Neural cell (in vitro differentiated cells): ENCODE data around the gene MYO10.
"Not testable (repeated sequence)": the region's sequence is repeated elsewhere in the genome, so short reads cannot be mapped to it uniquely, and the experiment has no call there.

Experiments used
- EP300 ChIP-seq: fragments of 450-650 bp; conservative IDR thresholded peaks from 2 replicates; pipeline ENCODE4 v1.6.1; 2014; ENCODE audit warnings: antibody characterized with exemption, mild to moderate bottlenecking, moderate library complexity; ENCODE audit not compliant: poor library complexity, severe bottlenecking
- RAD21 ChIP-seq: fragments of 450-650 bp; conservative IDR thresholded peaks from 2 replicates; pipeline ENCODE4 v1.6.1; 2014; ENCODE audit warnings: antibody characterized with exemption, mild to moderate bottlenecking, moderate library complexity
- REST ChIP-seq: IDR thresholded peaks from 2 replicates; pipeline ENCODE4 v1.6.1; 2012; ENCODE audit warnings: borderline replicate concordance
- TAF1 ChIP-seq: IDR thresholded peaks from 2 replicates; pipeline ENCODE4 v1.6.1; 2012; ENCODE audit warnings: low read depth
- TF ChIP-seq, protein P1 (sequence below): fragments of 450-650 bp; IDR thresholded peaks from 2 replicates; pipeline ENCODE4 v1.5.1; 2014; ENCODE audit warnings: antibody characterized with exemption, mild to moderate bottlenecking, moderate library complexity; ENCODE audit not compliant: poor library complexity, severe bottlenecking

GRCh38 chr5:16985304-16985703 lies 49.2 kb upstream of the MYO10 start:
- TF ChIP-seq RAD21, TAF1, EP300, REST: not testable (repeated sequence)
- TF ChIP-seq, protein P1, sequence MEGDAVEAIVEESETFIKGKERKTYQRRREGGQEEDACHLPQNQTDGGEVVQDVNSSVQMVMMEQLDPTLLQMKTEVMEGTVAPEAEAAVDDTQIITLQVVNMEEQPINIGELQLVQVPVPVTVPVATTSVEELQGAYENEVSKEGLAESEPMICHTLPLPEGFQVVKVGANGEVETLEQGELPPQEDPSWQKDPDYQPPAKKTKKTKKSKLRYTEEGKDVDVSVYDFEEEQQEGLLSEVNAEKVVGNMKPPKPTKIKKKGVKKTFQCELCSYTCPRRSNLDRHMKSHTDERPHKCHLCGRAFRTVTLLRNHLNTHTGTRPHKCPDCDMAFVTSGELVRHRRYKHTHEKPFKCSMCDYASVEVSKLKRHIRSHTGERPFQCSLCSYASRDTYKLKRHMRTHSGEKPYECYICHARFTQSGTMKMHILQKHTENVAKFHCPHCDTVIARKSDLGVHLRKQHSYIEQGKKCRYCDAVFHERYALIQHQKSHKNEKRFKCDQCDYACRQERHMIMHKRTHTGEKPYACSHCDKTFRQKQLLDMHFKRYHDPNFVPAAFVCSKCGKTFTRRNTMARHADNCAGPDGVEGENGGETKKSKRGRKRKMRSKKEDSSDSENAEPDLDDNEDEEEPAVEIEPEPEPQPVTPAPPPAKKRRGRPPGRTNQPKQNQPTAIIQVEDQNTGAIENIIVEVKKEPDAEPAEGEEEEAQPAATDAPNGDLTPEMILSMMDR: not testable (repeated sequence)
